CD4-positive, alpha-beta T cell treated with Interleukin-12 subunit alpha and Interleukin-12 subunit beta, for 1 hour (primary cell): Measurements from ENCODE around the gene ECHDC3.
"Not testable (repeated sequence)": the region's sequence is repeated elsewhere in the genome, so short reads cannot be mapped to it uniquely, and the experiment has no call there.

Experiments used
- DNase-seq: peaks from one replicate; pipeline ENCODE4 v3.0.0-alpha.2; 2020

ECHDC3 gene

DNA sequence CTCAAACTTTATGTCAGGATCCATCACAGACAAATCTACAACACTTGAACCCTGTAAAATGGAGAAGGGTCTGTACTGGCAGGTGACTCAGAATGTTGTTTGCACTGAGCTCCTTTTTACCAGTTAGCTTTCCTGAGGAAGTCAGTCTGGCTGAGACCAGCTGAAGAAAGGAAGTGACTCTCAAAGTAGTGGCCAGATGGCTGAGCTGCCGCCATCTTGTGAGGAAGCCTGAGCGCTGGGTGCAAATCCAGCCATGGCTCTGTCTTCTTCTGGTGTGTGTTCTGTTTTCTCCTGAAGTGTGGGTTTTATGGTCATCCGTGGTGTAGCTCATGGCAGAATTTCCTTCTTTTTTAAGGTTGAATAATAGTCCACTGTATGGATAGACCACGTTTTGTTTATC lies 25.5 kb upstream of the ECHDC3 start:
- no peak for DNase-seq

DNA sequence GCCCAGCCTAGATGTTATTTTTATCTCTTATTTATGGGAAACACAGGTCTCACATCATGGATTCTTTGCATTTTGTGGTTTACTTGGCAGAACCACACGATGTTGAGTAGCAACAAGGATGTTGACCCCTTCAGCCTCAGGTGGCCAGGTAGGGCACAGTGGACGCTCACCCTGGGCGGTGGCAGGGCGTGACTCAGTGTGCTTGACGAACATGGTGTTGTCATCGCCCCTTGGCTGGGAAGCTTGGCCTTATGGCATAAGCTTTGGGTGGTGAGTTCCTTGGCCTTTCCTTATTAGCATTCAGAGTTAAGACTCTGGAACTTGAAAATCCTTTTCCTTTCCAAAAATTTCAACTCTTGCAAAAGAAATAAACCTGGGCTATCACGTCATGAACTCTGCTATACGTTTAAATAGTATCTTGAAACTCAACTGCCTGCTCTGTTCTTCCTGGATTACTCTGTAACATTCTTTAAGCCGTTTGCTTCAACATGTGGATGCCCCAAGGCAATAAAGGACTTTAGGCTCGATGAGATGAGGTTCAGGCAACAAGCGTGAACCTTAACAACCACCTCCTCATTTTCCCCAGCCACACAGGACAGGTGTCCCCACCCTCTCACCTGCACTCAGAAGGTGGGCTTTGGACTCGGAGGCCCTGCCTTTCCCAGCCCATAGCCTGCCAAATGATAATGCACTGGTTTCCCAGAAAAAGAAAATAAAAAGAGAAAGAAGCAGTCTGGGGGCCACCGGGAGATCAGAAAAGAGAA lies 22.5 kb upstream of the ECHDC3 start:
- DNase-seq, result no peak

- DNase-seq, result no peak
Measured at GRCh38 chr10:11720260-11720741, 21.9 kb upstream of the ECHDC3 start.

DNA sequence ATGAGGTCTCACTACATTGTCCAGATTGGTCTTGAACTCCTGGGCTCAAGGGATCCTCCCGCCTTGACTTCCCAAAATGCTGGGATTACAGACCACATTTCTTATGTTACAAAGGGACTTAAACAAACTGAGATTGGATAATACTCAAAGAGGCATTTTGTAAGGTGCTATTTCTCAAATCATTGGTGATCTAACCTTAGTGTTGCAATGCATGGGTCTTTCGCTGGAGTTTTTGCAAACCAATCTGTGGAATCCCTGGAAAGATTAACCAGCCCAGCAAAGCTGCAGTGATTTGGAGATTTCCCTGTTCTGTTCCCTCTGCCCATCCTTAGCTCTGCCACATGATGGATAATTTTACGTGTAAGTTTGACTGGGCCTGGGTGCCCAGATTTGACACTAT lies 20.4 kb upstream of the ECHDC3 start:
- DNase-seq, result no peak

- no peak for DNase-seq
Measured at GRCh38 chr10:11723359-11723758, 18.8 kb upstream of the ECHDC3 start.

DNA sequence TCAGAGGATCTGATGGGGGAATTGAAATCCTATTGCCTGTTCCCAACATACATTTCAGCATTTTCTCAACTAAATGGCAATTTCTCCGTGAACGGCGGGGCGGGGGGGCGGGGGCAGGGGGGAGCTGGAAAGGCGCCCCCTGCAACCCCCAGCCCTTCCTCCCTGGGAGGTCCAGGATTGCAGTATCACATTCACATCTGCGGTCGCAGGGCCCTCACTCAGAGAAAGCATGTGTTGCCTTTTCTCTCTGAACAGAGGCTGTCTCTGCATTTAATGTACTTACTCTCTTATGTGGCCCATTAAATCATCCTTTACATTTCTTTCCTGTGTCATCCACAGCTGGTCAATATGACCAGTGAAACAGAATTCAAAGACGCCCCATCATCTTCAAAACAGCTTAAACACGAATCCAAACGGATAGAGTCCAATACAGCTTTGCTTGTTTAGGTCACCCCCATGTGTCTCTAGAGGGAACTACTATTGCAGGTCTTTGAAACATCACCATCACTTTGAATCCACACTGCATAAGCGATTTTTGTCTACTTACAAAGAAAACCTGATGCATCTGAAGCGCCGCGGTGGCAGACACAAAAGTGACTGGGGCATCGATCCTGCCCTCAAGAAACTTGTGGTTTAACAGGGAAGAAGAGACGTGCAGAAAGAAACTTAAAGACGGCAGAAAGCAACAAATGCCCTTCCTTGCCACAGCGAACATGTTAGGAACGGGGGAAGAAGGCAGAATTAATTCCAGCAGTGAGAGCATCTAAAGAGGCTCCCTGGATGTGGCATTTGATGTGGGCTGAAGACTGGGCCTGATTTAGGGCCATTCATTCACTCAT lies 17.0 kb upstream of the ECHDC3 start:
- DNase-seq, result peak; percentile 37

DNA sequence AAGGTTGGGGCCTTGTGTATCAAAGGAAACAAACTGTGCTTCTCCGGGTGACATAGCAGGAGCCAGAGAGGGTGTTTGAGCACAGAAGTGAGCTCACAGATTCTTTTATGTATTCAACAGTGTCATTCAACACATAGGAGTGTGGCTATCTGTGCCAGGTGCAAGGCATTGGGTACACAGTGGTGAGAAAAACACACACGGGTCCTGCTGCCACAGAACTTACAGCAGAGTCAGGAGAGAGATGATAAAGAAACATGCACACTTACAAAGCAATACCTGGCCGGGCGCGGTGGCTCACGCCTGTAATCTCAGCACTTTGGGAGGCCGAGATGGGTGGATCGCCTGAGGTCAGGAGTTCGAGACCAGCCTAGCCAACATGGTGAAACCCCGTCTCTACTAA lies 16.3 kb upstream of the ECHDC3 start:
- DNase-seq, result no peak

DNA sequence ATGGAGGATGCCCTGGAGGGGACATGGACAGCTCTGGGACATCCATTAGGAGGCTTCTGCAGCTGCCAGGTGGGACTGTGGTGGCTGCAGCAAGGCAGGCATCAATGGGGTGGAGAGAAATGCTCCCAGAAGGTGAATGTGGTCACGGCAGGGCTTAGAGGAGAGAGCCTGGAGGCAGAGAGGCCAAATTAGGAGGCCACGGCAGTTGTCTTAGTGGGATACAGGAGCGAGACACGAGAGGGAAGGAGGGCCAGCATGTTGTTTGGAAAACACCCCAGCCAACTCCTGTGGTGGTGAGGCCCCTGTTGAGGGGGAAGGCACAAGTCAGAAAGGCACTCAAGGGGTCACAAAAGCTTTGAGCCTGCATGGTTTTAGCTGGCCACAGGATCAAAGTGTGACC lies 14.6 kb upstream of the ECHDC3 start:
- no peak for DNase-seq

- no peak for DNase-seq
Measured at GRCh38 chr10:11728353-11728752, 13.8 kb upstream of the ECHDC3 start.

- no peak for DNase-seq
Measured at GRCh38 chr10:11729790-11730315, 12.3 kb upstream of the ECHDC3 start.

- DNase-seq, result no peak
Measured at GRCh38 chr10:11730779-11731178, 11.4 kb upstream of the ECHDC3 start.

- not testable (repeated sequence) for DNase-seq
Measured at GRCh38 chr10:11736767-11737166, 5.4 kb upstream of the ECHDC3 start.

GRCh38 chr10:11737258-11738032 lies 4.7 kb upstream of the ECHDC3 start:
- not testable (repeated sequence) for DNase-seq

DNA sequence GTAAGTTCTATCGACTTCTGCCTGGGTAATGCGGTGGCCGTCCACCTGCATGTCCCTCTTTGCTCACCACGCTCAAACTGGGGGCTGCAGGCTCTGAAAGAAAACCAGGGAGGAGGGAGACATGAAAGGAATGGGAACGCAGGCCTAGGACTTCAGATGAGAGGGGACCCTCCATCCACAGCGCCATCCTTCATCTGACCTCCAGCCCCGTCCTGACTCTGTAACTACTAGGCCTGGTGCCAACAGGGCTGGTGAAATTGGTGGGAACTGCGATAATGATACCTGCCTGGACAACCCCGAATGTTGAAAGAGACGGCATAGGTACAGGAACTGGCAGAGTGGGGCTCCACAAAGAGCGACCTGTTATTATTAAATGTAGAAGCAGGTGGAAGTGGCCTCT lies 1.3 kb upstream of the ECHDC3 start:
- DNase-seq, result no peak

GRCh38 chr10:11741608-11742007 lies 574 bp upstream of the ECHDC3 start:
- DNase-seq, result no peak

GRCh38 chr10:11742779-11743298 lies 657 bp downstream of the ECHDC3 start:
- no peak for DNase-seq

- no peak for DNase-seq
Measured at GRCh38 chr10:11743461-11744338, 1.5 kb downstream of the ECHDC3 start.

DNA sequence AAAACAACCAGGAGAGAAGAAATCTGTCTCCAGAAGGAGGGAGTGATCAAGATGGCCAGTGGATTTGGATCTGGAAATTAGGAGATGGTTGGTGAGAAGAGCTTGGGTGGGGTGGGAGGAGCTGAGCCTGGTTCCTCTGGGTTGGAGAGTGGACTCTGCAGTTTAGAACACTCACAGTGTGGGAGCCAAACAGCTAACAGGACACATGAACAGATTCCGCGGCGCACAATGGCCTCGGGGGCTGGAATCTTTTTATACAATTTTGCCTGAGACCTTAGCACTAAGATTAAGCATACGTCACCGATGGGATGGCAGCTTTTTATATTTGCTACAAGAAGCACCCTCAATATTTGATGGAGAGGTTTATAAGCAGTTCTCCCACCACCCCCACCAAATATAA lies 2.9 kb downstream of the ECHDC3 start:
- DNase-seq, result no peak

DNA sequence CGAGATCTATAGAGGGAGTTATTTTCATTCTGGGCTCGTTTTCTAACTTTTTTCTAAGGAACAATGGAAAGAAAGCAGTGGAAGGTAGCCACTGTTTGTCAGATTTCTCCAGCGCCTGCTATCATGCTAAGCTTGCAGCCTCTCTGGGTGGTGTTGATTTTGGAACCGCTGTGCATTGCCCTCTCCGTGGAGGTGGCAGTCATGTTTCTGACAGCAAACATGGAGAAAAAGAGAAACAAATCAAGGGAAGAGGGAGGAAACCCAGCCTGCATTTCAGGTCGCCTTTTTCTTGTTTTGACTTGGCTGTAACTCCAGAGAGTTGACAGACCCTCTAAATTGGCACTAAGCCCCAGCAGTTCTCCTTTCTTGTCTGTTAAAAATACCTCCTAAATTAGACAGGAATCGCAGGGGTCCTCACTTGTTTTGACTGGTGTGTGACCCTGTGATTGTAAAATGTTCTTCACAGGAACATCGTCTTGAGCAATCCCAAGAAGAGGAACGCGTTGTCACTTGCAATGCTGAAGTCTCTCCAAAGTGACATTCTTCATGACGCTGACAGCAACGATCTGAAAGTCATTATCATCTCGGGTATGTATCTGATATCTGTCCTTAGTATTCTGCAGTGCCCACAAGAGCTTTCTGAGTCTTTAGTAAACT lies 4.8 kb downstream of the ECHDC3 start:
- no peak for DNase-seq

DNA sequence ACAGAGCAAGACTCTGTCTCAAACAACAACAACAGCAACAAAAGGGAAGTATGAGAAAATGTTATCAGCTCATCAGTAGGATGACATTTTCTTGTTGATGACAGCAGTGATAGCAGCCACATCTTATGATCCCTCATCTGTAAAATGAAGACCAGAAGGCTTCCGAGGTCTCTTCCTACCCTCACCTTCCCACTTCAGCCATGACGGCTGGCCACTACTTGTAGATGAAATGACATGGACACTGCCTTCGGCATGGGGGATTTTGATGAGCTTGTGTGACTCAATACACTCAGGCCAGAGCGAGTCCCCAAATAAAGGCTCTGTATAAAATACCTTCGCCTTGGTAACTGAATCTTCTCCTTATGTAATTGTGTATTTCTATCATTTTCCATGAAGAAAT lies 6.7 kb downstream of the ECHDC3 start:
- DNase-seq, result no peak

GRCh38 chr10:11750420-11750819 lies 8.2 kb downstream of the ECHDC3 start:
- DNase-seq, result no peak
